Superior temporal gyrus (tissue), 1 donor: ENCODE measurements around the gene PGGT1B.

Source experiments
- DNase-seq: peaks from one replicate; pipeline ENCODE4 v3.0.0-alpha.2; 2016; ENCODE audit errors: extremely low spot score

Gene PGGT1B

DNA sequence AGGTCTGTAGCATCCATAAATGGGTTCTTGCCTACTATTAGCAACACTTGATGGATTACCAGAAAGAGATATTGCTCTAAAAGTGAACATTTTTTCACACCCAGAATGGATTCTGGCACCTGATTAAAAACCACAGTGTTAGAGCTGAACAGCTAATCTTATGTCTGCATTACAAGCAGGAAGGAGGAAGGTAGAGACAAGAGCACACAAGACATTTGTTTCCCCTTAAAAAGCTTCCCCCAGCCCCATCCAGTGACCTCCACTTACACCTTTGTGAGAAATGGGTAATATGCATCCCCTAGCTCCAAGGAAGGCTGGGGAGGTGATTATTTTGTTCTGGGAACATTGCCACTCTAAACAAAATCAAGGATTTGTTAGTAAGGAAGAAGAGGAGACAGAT is 80.9 kb downstream of the PGGT1B start:
- DNase-seq = no peak

GRCh38 chr5:115180165-115180709 is 82.4 kb downstream of the PGGT1B start:
- DNase-seq = no peak

- no peak for DNase-seq
Measured at GRCh38 chr5:115179394-115180164, 83.1 kb downstream of the PGGT1B start.

GRCh38 chr5:115179030-115179393 is 83.7 kb downstream of the PGGT1B start:
- DNase-seq = no peak

DNA sequence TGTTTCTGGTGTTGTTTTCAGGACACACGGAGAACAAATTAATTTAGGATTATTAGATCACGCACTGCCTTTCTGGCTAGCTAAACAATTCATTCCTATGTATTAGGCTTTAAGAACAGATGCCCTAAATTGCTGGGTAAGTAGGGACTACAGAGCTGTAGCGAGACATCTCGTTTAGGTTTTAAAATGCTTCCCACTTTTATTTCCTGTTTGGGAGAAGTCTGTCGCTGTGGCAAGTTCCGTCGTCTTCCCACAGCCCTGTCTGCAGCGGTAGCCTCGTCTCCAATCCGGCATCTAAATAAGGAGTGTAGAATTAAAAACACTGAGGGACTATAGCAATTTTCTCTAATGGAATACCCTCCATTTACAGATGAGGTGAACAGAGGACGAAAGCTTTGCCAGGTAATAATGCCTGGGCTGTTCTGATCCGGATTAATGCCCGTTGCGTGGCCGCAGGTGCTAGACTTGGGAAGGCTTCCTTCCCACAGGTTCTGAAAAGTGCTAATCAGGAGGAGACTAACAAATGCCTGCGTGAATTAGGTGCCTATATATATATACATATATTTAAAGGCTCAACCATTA is 91.7 kb downstream of the PGGT1B start:
- peak; percentile 55 for DNase-seq

DNA sequence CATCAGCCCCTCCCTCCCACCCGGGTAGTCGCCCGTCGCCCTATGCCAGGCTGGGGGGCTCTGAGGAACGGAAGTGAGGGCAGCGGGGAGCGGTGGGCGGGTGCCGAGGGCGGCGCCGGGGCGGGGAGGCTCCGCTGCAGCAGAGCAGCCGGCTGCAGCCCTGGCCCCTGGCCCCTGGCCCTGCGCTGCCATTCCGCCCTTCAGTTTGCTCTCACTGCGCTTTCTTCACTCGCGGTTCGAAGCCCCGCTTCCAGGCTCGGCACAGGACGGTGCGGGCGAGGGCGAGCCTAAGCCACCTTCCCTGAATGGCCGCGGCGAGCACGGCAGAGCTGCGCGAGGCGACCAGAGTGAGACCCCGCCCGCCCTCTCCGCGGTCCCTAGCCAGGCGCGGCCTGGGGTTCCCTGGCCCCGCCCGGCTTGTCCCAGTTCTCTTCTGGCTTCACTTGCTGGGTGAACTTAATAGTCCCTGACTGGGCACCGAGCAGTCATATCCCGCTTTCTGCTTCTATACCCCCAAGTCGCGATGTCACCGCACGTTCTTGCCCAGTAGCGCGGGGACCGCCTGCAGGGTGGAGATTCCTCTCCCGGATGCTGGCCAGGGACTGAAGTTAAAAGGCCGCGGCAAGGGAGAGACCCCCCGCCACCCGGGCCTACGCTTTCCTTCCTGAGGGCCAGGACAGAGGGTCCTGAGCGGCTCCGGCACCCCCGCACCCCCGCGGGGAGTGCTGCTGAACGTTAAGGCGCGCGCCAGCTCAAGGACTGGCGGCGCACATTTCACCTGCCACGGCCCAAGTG is 92.3 kb downstream of the PGGT1B start:
- no peak for DNase-seq

DNA sequence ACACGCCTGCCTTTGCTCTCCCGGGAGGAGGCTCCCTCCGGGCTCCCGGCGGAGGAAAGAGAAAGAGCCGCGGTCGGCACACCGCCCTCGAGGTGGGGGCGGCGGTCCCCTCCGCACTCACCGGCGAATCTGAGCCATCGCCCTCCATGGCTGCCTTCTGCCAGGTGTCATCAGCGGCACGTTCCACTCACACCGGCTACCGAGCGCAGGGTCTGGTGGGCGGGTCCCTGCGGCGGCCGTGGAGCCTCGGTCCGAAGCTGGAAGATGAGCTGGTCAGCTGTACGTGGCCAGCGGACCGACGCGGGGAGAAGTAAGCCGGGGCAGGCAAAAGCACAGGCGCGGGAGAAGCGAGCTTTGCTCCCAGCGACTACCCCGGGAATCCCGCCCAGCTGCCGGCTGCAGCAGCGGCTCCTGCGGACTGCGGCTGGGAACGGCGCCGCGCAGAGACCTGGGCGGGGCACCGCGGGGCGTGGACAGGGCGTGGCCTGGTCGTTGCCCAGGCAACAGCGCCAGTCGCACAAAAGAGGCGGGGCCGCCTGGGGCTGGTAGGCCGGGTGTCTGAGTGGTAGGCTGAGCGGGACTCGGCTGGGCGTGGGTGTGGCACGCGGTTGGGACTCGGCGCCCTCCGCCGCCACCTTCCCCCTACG is 93.1 kb downstream of the PGGT1B start, which contains the start of gene TRIM36:
Gene TRIM36 (minus strand): TSS at position 422 of the 647 bp plus-strand sequence. CDS start 274 bp downstream, at position 148.
- peak; percentile 88 for DNase-seq

DNA sequence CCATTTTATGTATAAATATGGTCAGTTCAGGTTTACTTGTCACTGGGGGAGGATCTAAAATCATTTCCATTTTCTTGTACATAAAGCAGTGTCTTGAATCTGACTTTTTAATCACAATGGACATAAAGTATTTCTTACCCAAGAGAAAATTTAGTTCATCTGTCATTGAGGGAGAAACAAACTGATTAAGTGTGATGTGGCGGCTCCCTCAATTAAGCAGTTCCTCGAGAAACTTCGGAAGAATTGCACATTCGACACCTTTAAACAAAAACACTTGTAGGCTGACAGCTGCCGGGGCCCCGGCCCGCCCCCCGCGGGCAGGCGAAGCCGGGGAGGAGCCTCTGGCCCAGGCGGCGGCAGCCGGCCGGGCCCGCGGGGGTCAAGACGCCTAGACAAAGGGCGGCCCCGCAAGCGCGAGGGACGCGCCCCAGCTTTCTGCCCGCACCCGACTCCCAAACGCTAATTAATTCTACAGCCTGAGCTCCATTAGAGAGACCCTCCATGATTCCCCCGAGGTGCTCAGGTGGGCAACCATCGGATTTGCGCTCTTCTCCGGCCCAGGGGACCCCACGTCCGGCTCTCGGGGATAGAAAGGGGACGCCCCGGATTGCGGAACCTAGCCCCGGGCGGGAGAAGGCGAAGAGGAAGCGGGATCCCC is 93.7 kb downstream of the PGGT1B start:
- DNase-seq = no peak

GRCh38 chr5:115166744-115167393 is 95.8 kb downstream of the PGGT1B start:
- DNase-seq = no peak

GRCh38 chr5:115165790-115166189 is 96.9 kb downstream of the PGGT1B start:
- no peak for DNase-seq

DNA sequence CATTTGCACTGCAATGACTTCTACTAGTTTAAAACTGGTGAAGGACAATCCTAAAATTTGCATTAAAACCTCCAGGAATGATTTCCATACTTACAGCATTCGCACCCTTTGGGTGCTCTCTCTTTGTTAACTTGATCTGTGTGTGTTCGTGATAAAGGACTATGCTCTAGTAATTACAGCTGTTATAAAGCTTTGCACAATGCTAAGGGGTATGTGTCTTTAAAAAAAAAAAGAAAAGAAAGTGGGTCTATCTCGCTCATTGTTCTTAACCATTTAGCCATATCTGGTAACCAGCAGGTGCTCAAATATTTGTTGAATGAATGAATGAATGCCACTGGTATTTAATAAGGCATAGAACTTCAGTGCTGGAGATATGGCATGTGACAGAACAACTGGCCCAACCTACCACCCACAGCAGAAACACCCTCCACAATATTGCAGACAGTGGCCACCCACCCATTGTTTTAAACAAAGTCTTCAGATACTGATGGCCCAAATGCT is 101.7 kb downstream of the PGGT1B start:
- no peak for DNase-seq
